K562 (cell line): ENCODE measurements around the gene GPAT2. TPM values are rescaled to one million over a fixed set of nuclear protein-coding genes. Genes with fewer than 3 reads are reported as not detected.
A peak's percentile ranks its signal among the peaks of the same experiment; 100 is the strongest.
"Not testable (repeated sequence)": the region's sequence is repeated elsewhere in the genome, so short reads cannot be mapped to it uniquely, and the experiment has no call there.

Experiments used
- ATAC-seq: fragments of 200-7000 bp; cut with Tn5 transposase; 3 replicates; pipeline ENCODE4 v1.9.1; 2020; ENCODE audit warnings: moderate library complexity
- BruUV-seq: library from RNA; stranded (reverse); fragments of 400-500 nt; replicated peaks from 2 replicates; lab custom pipeline; 2021; lab: Mats Ljungman, UMichigan
- CTCF ChIA-PET: fragments of 300-600 bp; formaldehyde crosslinking; extraction: SDS; loops from one replicate; lab custom pipeline; 2021; ENCODE audit warnings: low intra/inter-chr PET ratio; lab: Yijun Ruan, JAX
- POLR2A ChIA-PET: fragments of 300-600, 350-650 bp; sonication (Branson Sonifier 250); formaldehyde crosslinking; extraction: SDS; loops from one replicate; lab custom pipeline; 2021; ENCODE audit warnings: antibody characterized with exemption, inconsistent platforms; lab: Yijun Ruan, JAX
- DNase-seq, 4 experiments: peaks; one replicate each; pipeline versions ENCODE4 v3.0.0 to v3.0.0-alpha.2; 2011 to 2018; ENCODE audit warnings: low spot score in 3 of 4, mixed read lengths in 3 of 4; ENCODE audit errors: extremely low read depth in 1 of 4
- FAIRE-seq: peaks from 2 replicates; lab custom pipeline; 2011; peaks lifted over from hg19 to GRCh38; lab: Jason Lieb, UNC
- H2AFZ ChIP-seq: 2 replicates; pipeline ENCODE4 v1.6.0; 2011; ENCODE audit warnings: low read depth, low read length, control low read depth, inconsistent platforms
- H3K27ac ChIP-seq: fragments of 200-600 bp; 3 replicates; pipeline ENCODE4 v1.8.0; 2011; ENCODE audit warnings: low read depth, mild to moderate bottlenecking, control low read depth, inconsistent platforms, low read length, moderate library complexity, mixed read lengths; ENCODE audit errors: extremely low read depth
- H3K27me3 ChIP-seq, 2 experiments: fragments of 300-600 bp in 1 of 2; 2 replicates in 1 of 2; 3 replicates in 1 of 2; pipeline versions ENCODE4 v1.6.0 to v1.8.0; 2011; ENCODE audit warnings: inconsistent platforms in 2 of 2, low read length in 2 of 2, mild to moderate bottlenecking in 1 of 2, mixed read lengths in 1 of 2, moderate library complexity in 1 of 2; ENCODE audit not compliant: control insufficient read depth in 2 of 2, insufficient read depth in 2 of 2
- H3K36me3 ChIP-seq: fragments of 300-600 bp; 3 replicates; pipeline ENCODE4 v1.8.0; 2011; ENCODE audit warnings: mild to moderate bottlenecking, low read length, inconsistent platforms; ENCODE audit not compliant: control insufficient read depth, insufficient read depth
- H3K4me1 ChIP-seq, 2 experiments: fragments of 200-600 bp in 1 of 2; replicated peaks in 1 of 2; 2 replicates in 1 of 2; 3 replicates in 1 of 2; pipeline versions ENCODE4 v1.5.1 to v1.8.0; 2011; ENCODE audit warnings: inconsistent platforms in 2 of 2, low read length in 2 of 2, mild to moderate bottlenecking in 1 of 2, mixed read lengths in 1 of 2, moderate library complexity in 1 of 2; ENCODE audit not compliant: control insufficient read depth in 2 of 2, insufficient read depth in 2 of 2
- H3K4me2 ChIP-seq: 2 replicates; pipeline ENCODE4 v1.6.1; 2011; ENCODE audit warnings: low read length, control low read depth, inconsistent platforms, mixed read lengths; ENCODE audit not compliant: insufficient read depth
- H3K4me3 ChIP-seq: fragments of 200-600 bp; sonication (generic), shearing (Covaris generic); 2 replicates; pipeline ENCODE4 v1.5.1; 2016; ENCODE audit warnings: control low read depth, inconsistent platforms
- H3K79me2 ChIP-seq: fragments of 200-600 bp; 3 replicates; pipeline ENCODE4 v1.8.0; 2011; ENCODE audit warnings: low read length, inconsistent platforms; ENCODE audit not compliant: control insufficient read depth, insufficient read depth
- H3K9ac ChIP-seq, 2 experiments: 2 replicates each; pipeline versions ENCODE4 v1.6.0 to v1.6.1; 2011; ENCODE audit warnings: low read depth in 2 of 2, low read length in 2 of 2, control low read depth in 1 of 2, inconsistent platforms in 1 of 2, mild to moderate bottlenecking in 1 of 2, mixed read lengths in 1 of 2; ENCODE audit not compliant: insufficient read depth in 1 of 2
- H3K9me1 ChIP-seq: one replicate; pipeline ENCODE4 v1.6.0; 2011; ENCODE audit warnings: inconsistent platforms, mild to moderate bottlenecking, low read length, moderate library complexity; ENCODE audit not compliant: control insufficient read depth, insufficient read depth
- H3K9me3 ChIP-seq: replicated peaks from 2 replicates; pipeline ENCODE4 v1.5.1; 2011; ENCODE audit warnings: low read depth, low read length, inconsistent platforms; ENCODE audit not compliant: control insufficient read depth, insufficient read depth
- H4K20me1 ChIP-seq: replicated peaks from 2 replicates; pipeline ENCODE4 v1.6.1; 2011; ENCODE audit warnings: low read length, inconsistent platforms, mixed read lengths; ENCODE audit not compliant: control insufficient read depth, insufficient read depth
- HDAC1 ChIP-seq, 2 experiments: fragments of 450-650 bp; IDR thresholded peaks; 2 replicates each; pipeline ENCODE4 v1.6.1; 2016 to 2017; ENCODE audit warnings: inconsistent platforms in 1 of 2, mild to moderate bottlenecking in 1 of 2, moderate library complexity in 1 of 2
- ZBTB26 ChIP-seq: fragments of 450-650 bp; formaldehyde crosslinking; IDR thresholded peaks from 2 replicates; pipeline ENCODE4 v1.4.0; 2022; ENCODE audit warnings: missing genetic modification characterization
- WGBS: fragments of 100-300 bp; shearing (Covaris generic); methylation state at CpG from one replicate; pipeline ENCODE4 v1.1.6; 2016; ENCODE audit warnings: low coverage, mixed read lengths; ENCODE audit not compliant: insufficient coverage; ENCODE audit errors: missing lambda C conversion rate; 5-methylcytosine and 5-hydroxymethylcytosine counted together
- in situ Hi-C: fragments of 300-500 bp; cut with MboI; formaldehyde crosslinking; loops from 4 replicates; pipeline ENCODE4 v1.15.0; 2018; ENCODE audit warnings: inconsistent platforms, mixed read lengths
- intact Hi-C: fragments of 100-400 bp; cut with micrococcal nuclease; formaldehyde crosslinking; loops from 2 replicates; pipeline ENCODE4 v1.14.2; 2022
- polyA plus RNA-seq, 8 experiments: library from polyadenylated mRNA; depleted of rRNA in 4 of 8; stranded (reverse) in 5 of 8; unstranded in 3 of 8; fragments of >200 nt; fragmentation: Nextera tagmentation in 2 of 8; fragmentation: Illumina TruSeq in 1 of 8; extraction: Ambion mirVana in 2 of 8; extraction: Trizol in 1 of 8; gene quantifications; 2 replicates each; pipeline versions ENCODE4 v1.2.1 to v1.2.3, GENCODE V29; 2011 to 2014; ENCODE audit warnings: inconsistent platforms in 1 of 8, missing spikeins in 1 of 8
- total RNA-seq, 7 experiments: library from RNA; depleted of rRNA in 6 of 7; stranded (reverse); fragments of >200 nt in 6 of 7; fragmentation: Illumina TruSeq in 2 of 7; extraction: Trizol in 2 of 7; gene quantifications; 2 replicates each; pipeline versions ENCODE4 v1.2.1 to v1.2.3, GENCODE V29; 2011 to 2021; ENCODE audit warnings: low replicate concordance in 1 of 7

The GPAT2 gene
- total and polyA plus RNA-seq, 9 of the 15 experiments (the other 6 are each of a cell fraction or from before 2014, with no cell fraction given): 0.01 to 1.2 (median 0.22) TPM; not detected in 3

GRCh38 chr2:96064760-96065159 lies 30.0 kb upstream of the GPAT2 start:
- in situ Hi-C loops: loop anchor here (5.0 kb wide), 1 partner anchor 1553 kb away; no protein-coding TSS in a partner anchor
- H3K4me2 ChIP-seq, CTCF ChIA-PET, intact Hi-C loops, BruUV-seq, H3K79me2 ChIP-seq, H3K4me1 ChIP-seq, POLR2A ChIA-PET, H3K9me1 ChIP-seq, ATAC-seq, H3K27me3 ChIP-seq, H3K9me3 ChIP-seq, H3K36me3 ChIP-seq, H3K27ac ChIP-seq, FAIRE-seq, H3K9ac ChIP-seq, H2AFZ ChIP-seq, H4K20me1 ChIP-seq, H3K4me3 ChIP-seq, DNase-seq: not testable (repeated sequence)
- TF ChIP-seq HDAC1 (IDR thresholded peaks at IDR 0.05): 0 out of 4 replicates have a peak, but pooled peaks of 1 of the 2 experiments have one; percentile 10
- TF ChIP-seq ZBTB26 (CRISPR knock-in tag): peak; percentile 27; the same call in 1 of the 2 replicates

- H3K9me3 ChIP-seq, FAIRE-seq, H4K20me1 ChIP-seq, H3K79me2 ChIP-seq, DNase-seq, H3K4me3 ChIP-seq, H3K27ac ChIP-seq, H3K4me2 ChIP-seq, H2AFZ ChIP-seq, CTCF ChIA-PET, H3K4me1 ChIP-seq, ATAC-seq, H3K9ac ChIP-seq, intact Hi-C loops, H3K9me1 ChIP-seq, BruUV-seq, H3K27me3 ChIP-seq, H3K36me3 ChIP-seq: not testable (repeated sequence)
- in situ Hi-C loops: loop anchor here (5.0 kb wide), 1 partner anchor 1553 kb away; no protein-coding TSS in a partner anchor
- WGBS: 0% methylated on average over 1 of the region's 3 CpGs
- POLR2A ChIA-PET: interaction anchor here (0.6 kb wide), 1 partner anchor 1073 kb away, joined by 3 read pairs; no protein-coding TSS in a partner anchor
Observed at GRCh38 chr2:96064047-96064675, 29.4 kb upstream of the GPAT2 start.
